NT2/D1 (cell line): ENCODE data around the gene DHX8.
"Not testable (repeated sequence)": the region's sequence is repeated elsewhere in the genome, so short reads cannot be mapped to it uniquely, and the experiment has no call there.

Source experiments
- DNase-seq: peaks from one replicate; pipeline ENCODE4 v3.0.0-alpha.2; 2011; ENCODE audit warnings: low read depth, low spot score
- H3K27me3 ChIP-seq: 2 replicates; pipeline ENCODE4 v1.6.0; 2011; ENCODE audit warnings: mild to moderate bottlenecking; ENCODE audit not compliant: insufficient read length, insufficient read depth
- H3K36me3 ChIP-seq: 2 replicates; pipeline ENCODE4 v1.6.1; 2011; ENCODE audit warnings: mild to moderate bottlenecking, low read length, mixed read lengths; ENCODE audit not compliant: insufficient read depth, insufficient read length
- H3K4me1 ChIP-seq: 2 replicates; pipeline ENCODE4 v1.5.1; 2011; ENCODE audit not compliant: insufficient read depth, insufficient read length
- H3K4me3 ChIP-seq: 2 replicates; pipeline ENCODE4 v1.5.1; 2011; ENCODE audit warnings: low read depth; ENCODE audit not compliant: insufficient read length
- H3K9ac ChIP-seq: 2 replicates; pipeline ENCODE4 v1.6.0; 2011; ENCODE audit warnings: low read depth; ENCODE audit not compliant: insufficient read length
- H3K9me3 ChIP-seq: 2 replicates; pipeline ENCODE4 v1.5.1; 2011; ENCODE audit warnings: mild to moderate bottlenecking, low read length; ENCODE audit not compliant: insufficient read depth
- SUZ12 ChIP-seq: IDR thresholded peaks from 2 replicates; pipeline ENCODE4 v1.6.1; 2011; ENCODE audit not compliant: insufficient read length, insufficient read depth; ENCODE audit errors: extremely low read depth
- YY1 ChIP-seq: IDR thresholded peaks from 2 replicates; pipeline ENCODE4 v1.6.1; 2011; ENCODE audit not compliant: insufficient read length, insufficient read depth
- ZNF274 ChIP-seq: IDR thresholded peaks from 2 replicates; pipeline ENCODE4 v1.6.1; 2011; ENCODE audit warnings: mild to moderate bottlenecking, low read depth, low read length

DHX8 gene

GRCh38 chr17:43475494-43476089, 8.2 kb upstream of the DHX8 start:
- DNase-seq, result no peak
- Histone ChIP-seq H3K9me3 (no peaks in the 10 kb centered on the region), H3K9ac (no peak overlapping the region), H3K4me3 (no peak overlapping the region), H3K27me3 (no peaks in the 10 kb centered on the region), H3K4me1 (no peaks in the 10 kb centered on the region), H3K36me3 (no peaks in the 10 kb centered on the region)
- TF ChIP-seq SUZ12, result no peak
- no peak for TF ChIP-seq YY1
- no peak for TF ChIP-seq ZNF274

- H3K36me3 ChIP-seq, H3K4me3 ChIP-seq, H3K4me1 ChIP-seq, H3K9ac ChIP-seq, H3K27me3 ChIP-seq, H3K9me3 ChIP-seq, DNase-seq: not testable (repeated sequence)
Observed at GRCh38 chr17:43476306-43476705, 7.5 kb upstream of the DHX8 start.

GRCh38 chr17:43477832-43478634, 5.7 kb upstream of the DHX8 start:
- no peak overlapping the region for H3K4me3 ChIP-seq
- TF ChIP-seq YY1 (no peak), ZNF274 (no peak), SUZ12 (no peak)
- no peak overlapping the region for H3K9ac ChIP-seq
- no peak for DNase-seq
- H3K4me1 ChIP-seq, result no peaks in the 10 kb centered on the region
- no peaks in the 10 kb centered on the region for H3K9me3 ChIP-seq
- H3K36me3 ChIP-seq, result no peaks in the 10 kb centered on the region
- H3K27me3 ChIP-seq, result no peaks in the 10 kb centered on the region

- Histone ChIP-seq H3K9me3 (no peaks in the 10 kb centered on the region), H3K27me3 (no peaks in the 10 kb centered on the region), H3K4me3 (no peak overlapping the region), H3K9ac (no peak overlapping the region), H3K4me1 (no peaks in the 10 kb centered on the region), H3K36me3 (no peaks in the 10 kb centered on the region)
- no peak for DNase-seq
- TF ChIP-seq YY1, result no peak
- TF ChIP-seq ZNF274, result no peak
- no peak for TF ChIP-seq SUZ12
Observed at GRCh38 chr17:43479948-43480347, 3.8 kb upstream of the DHX8 start.

- H3K4me3 ChIP-seq, result no peak overlapping the region
- no peaks in the 10 kb centered on the region for H3K27me3 ChIP-seq
- TF ChIP-seq SUZ12 (no peak), ZNF274 (no peak), YY1 (no peak)
- no peaks in the 10 kb centered on the region for H3K9me3 ChIP-seq
- no peak for DNase-seq
- no peak overlapping the region for H3K9ac ChIP-seq
- H3K4me1 ChIP-seq, result no peaks in the 10 kb centered on the region
- no peaks in the 10 kb centered on the region for H3K36me3 ChIP-seq
Observed at GRCh38 chr17:43482103-43483012, 1.4 kb upstream of the DHX8 start.

GRCh38 chr17:43490621-43491020, 6.8 kb downstream of the DHX8 start:
- Histone ChIP-seq H3K4me3 (no peak overlapping the region), H3K4me1 (no peaks in the 10 kb centered on the region), H3K9ac (no peak overlapping the region), H3K36me3 (peaks cover 50% of the 10 kb centered on the region), H3K9me3 (no peaks in the 10 kb centered on the region), H3K27me3 (no peaks in the 10 kb centered on the region)
- no peak for TF ChIP-seq ZNF274
- TF ChIP-seq YY1, result no peak
- no peak for TF ChIP-seq SUZ12
- DNase-seq, result no peak

- peaks cover 81% of the 10 kb centered on the region for H3K36me3 ChIP-seq
- not testable (repeated sequence) for H3K9me3 ChIP-seq, H3K27me3 ChIP-seq, DNase-seq, H3K9ac ChIP-seq, H3K4me3 ChIP-seq, H3K4me1 ChIP-seq
Observed at GRCh38 chr17:43509440-43509839, 25.7 kb downstream of the DHX8 start.

- not testable (repeated sequence) for H3K4me1 ChIP-seq, H3K9ac ChIP-seq, H3K4me3 ChIP-seq, H3K9me3 ChIP-seq, H3K27me3 ChIP-seq, DNase-seq
- H3K36me3 ChIP-seq, result peaks cover 77% of the 10 kb centered on the region
Observed at GRCh38 chr17:43511199-43511598, 27.4 kb downstream of the DHX8 start.
